ENCODE measurements around the gene ISYNA1.

Gene ISYNA1

DNA sequence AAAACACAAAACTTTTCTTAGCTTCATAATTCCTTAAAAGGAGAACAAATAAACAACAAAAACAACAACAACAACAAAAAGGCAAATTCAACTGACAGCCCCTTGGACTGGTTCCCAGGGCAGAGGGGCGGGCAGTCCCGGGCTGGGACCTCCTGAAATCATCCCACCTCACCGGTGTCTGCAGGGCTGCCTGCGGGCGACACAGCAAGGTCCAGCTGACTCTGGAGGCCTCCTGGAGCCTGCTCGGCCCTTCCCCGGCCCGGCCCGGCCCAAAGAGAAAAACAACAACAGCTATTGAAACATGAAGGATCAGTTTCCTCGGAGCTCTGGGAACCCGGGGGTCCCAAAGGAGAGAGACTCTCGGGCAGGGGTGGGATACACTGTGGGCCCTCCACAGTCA, 5.0 kb upstream of the ISYNA1 start:
- no peak for DNase-seq

DNA sequence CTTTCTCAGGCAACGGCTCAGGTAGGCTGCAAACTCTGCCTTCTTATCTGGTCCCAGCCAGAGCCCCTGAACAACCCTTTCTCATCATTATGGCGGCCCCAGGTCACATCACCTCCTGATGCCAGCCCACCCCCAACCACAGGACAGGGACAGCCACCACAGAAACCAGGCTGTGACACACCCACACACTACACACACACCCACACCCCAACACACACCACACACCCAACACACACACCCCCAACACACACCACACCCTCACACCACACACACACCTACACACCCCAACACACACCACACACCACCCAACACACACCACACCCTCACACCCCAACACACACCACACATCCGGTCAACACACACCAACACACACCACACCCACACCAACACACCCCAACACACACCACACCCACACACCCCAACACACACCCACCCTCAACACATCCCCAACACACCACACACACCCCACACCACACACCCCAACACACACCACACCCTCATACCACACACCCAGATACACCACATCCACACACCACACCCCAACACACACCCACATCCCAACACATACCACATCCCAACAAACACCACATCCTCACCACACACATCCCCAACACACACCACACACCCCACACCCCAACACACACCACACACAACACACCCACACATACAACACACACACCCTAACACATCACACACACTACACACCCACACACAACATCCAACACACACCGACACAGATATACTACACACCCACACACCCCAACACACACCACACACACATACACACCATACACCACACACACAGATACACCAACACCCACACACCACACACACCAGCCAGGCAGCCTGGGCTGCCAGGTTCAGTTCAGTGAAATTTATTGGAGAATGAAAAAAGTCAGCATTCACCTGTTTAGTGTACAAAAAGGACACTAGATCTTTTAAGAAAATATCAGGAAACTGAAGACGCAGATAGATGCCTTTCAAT, 4.2 kb upstream of the ISYNA1 start:
- no peak for DNase-seq

- no peak for DNase-seq
Observed at GRCh38 chr19:18440936-18441803, 3.2 kb upstream of the ISYNA1 start.

GRCh38 chr19:18440415-18440877, 2.5 kb upstream of the ISYNA1 start:
- no peak for DNase-seq

GRCh38 chr19:18439910-18440237, 1.9 kb upstream of the ISYNA1 start:
- no peak for DNase-seq

DNA sequence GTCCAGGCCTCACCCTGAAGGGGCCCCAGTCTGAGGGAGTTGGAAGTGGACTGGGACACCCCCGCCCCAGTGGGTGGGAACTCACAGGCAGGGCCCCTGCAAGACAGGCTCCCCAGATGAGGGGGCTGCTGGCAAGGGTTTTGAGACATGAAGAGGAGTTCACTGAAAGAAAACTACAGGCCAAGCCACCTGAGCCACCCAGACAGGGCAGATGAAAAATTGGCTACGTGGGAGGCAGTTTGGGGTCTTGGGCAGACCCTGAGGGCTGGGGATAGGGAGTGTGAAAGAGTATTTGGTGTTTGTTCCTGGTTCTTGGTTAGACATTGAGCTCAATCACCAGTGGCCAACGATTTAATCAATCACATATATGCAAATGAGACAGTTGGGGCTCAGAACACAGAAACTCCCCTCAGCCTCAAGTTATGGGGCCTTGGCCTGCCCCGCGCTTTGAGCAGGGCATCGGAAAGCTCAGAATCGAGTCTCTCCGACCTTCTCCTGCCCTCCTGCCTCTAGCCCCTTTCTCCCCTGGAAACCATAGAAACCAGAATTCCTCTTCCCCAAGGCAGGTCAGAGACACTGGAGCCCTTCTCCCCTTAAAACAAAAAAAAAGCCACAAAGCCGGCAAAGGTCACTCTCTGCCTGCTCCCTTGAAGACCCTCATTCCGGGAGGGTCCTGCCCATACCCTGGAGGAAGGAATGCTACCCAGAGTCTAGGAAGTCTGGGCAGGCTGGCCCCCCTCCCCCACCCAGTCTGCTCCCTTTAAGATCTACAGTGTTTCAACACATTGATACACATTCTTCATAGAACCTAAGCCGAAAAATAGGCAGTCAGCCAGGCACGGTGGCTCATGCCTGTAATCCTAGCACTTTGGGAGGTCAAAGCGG, 1.3 kb upstream of the ISYNA1 start:
- no peak for DNase-seq

DNA sequence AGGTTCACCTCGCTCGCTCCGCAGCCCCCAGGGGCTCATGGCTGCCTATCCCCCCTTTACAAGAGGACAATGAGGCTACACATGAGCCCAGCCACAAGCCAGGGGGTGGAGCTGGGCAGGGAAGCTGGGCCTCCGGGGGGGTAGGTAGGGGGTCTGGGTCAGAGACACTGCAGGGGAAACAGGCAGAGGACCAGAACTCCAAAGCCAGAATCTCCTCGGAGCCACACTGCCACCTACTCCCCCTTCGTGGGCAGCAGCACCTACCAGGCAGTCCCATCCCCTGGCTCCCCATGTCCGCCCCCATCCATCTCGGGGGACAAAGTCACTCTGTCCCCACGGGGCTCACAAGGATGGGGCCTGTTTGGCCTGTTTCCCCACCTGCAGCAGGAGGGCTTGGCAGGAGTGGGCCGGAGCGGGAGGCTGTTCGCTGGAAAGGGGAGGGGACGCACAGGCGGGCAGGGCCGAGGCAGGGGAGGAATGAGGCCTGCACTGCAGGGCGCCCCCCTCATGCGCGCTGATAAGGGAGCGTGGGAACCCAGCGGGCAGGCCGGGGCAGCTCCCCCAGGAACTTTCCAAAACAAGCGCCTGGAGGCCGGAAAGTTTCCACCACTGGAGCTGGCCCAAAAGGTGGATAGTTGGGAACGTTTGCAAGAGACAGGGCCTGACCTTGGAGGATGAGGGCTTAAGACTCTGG, 545 bp upstream of the ISYNA1 start:
- no peak for DNase-seq

DNA sequence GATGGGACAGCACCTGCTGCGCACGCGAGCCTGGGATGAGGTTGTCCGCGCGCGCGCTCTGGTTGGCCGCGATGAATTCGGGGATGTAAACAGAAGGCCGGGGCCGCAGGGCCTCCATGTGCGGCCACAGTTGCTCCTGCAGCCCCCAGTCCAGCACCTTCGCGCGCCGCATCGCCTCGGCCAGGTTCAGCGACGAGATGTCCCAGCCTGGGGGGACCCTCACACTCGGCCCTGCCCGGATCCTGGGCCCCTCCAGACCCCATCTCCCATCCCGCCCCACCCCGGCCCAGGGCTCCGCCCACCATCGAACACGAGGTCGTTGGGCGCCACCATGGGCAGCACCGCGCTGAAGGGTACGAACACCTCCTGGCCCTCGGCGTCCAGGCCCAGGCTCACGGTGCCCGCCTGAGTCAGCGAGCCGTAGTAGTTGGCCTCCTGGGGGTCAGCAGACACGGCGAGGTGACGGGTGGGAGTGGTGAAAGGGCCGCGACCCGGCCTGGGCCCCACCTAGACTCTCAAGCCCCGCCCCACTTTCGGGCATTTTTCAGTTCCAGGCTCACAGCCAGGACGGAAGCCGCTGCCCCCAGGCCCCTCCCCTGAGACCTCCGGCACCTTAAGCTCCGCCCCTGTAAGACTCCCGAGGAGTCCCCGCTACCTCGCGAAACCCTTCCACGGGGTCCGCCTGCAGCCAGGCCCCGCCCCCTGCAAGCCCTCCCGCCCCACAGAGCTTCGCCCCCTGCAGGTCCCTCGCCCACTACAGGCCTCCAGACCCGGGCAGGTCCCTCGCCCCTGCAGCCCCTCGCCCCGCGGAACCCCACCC, 1.1 kb downstream of the ISYNA1 start:
- DNase-seq, result peak; percentile 66

GRCh38 chr19:18435842-18436670, 1.9 kb downstream of the ISYNA1 start:
- DNase-seq, result no peak

DNA sequence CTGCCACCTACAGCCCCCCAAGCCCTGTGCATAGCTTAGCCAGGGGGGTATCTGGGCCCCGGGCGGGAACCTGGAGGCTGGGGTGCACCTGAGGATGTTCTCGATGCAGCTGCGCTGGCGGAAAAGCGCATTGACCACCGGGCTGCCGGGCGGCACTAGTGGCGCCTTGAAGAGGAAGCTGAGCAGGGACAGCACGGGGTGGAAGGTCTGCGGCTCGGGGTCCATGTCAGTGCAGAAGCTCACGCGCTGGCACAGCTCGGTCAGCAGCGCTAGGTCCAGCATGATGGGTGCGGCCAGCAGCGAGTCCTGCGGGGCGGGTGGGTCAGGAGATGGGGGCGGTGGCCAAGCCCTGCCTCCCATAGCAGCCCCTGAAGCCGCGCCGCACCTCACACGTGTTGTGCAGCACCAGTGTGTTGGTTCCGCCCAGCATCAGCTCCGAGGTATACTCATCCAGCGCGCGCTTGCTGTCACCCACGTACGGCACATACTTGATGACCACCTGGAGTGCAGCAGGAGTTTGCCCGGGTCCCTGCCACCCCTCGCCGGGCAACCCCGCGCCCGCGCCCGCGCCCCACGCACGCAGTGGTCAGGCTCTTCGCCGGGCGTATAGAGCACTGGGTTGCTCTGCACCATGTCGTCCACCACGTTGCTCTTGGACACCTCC, 2.6 kb downstream of the ISYNA1 start:
- DNase-seq, result no peak

DNA sequence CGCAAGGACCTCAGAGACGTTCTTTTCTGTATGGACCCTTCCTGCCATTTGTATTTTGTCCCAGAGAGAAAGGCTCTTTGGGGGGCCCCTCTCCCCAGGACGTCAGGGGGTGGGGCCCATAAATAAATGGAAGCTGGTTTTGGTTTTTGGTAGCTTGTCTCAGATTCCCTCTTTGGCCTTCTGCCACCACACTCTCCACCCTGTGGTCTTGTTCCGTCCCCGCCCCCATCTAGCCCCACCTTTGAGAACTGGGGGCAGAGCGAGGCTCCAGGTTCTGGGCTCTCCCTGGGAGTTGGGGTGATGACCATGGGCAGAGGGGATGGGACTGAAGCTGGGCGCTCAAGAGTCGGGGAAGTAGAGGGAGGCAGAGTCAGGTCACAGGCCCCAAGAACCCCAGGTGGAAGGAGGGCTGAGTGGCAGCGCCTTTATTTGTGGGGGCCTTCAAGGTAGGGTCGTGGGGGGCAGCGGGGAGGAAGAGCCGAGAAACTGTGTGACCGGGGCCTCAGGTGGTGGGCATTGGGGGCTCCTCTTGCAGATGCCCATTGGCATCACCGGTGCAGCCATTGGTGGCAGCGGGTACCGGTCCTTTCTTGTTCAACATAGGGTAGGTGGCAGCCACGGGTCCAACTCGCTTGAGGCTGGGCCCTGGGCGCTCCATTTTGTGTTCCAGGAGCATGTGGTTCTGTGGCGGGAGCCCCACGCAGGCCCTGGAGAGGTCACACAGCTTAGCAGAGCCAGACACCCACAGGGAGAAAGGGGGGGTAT, 3.3 kb downstream of the ISYNA1 start:
- DNase-seq, result no peak

DNA sequence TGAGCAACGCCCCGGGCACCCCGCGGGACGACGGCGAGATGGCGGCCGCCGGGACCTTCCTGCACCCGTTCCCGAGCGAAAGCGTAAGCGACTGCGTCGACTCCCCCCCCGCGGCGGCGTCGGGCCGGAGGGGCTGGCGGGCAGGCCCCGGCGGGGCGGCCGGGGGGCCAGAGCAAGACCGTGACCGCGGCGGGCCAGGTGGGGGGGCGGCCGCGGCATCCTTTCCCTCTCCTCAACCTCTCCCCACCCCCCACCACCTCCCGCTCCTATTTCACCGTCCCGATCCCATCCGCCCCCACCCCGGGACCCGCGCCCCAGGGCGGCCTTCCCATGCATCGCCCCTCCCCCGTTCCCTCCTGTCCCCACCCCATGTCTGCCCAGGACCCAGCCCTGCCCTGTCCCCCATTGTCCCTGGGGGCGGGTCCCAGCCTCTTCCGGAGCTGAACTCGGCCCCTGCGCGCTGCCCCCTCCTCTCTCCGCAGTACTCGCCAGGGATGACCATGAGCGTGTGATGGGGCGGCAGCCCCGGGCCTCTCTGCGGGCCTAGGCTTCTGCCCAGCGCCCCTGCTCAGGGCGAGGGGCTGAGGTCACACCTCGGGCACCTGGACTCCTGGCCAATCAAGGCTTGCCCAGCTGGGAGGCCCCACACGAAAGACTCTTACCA, 4.1 kb downstream of the ISYNA1 start:
- no peak for DNase-seq

DNA sequence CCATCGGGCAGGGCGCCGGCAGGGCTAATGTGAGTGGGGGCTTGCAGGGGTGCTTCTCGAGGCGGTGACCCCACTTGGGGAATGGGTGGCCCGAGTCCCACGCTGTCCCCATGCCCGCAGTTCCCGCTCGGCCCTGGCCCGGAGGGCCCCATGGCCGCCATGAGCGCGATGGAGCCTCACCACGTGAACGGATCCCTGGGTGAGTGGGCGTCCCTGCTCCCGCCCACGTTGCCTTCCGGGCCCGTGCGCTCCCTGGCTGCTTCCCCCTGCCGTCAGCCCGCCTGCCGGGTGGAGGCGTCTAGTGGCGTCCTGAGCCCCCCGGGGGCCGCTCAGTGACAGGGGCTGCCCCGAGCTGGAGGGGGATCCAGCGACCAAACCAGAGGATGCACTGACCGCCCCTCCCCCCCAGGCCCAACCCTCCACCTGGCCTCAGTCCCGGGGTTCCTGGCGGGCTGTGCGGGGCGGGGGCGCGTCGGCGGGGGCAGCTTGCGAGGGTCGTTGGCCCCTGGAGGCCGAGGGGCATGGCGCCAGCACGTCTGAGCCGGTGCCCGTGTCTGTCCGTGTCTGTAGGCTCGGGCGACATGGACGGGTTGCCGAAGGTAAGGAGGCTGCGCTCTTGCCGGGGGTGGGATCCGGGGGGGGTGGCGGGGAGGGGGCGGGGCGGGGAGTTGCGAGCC, 4.8 kb downstream of the ISYNA1 start:
- DNase-seq, result peak; percentile 26

- DNase-seq, result no peak
Observed at GRCh38 chr19:18432275-18433014, 5.5 kb downstream of the ISYNA1 start.

DNA sequence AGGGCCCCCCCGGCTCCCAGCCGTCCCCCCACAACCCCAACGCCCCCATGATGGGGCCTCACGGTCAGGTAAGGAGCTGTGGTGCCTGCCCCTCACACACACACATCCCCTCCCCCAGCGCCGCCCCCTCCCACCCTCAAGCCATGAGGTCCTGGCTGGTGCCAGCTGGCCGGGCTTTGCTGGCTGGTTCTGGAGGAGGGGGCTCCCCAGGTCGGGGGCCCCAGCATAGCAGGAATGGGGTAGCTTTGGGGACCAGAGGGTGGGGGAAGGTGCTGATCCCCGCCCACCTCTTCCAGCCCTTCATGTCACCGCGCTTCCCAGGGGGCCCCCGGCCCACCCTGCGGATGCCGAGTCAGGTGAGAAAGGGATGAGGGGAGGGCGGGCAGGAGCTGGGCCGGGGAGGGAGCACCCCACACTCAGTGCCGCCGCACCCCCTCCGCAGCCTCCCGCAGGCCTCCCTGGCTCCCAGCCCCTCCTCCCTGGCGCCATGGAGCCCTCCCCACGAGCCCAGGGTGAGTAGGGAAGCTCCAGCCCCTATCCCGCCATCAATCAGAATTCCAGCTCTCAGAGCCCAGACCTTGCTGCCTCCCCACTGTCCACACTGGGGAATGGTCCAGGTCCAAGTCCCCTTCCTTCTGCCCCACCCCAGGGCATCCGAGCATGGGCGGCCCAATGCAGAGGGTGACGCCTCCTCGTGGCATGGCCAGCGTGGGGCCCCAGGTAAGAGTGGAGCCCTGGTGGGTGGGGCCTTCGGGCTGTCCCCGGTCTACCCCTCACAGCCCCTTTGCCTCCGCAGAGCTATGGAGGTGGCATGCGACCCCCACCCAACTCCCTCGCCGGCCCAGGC, 6.4 kb downstream of the ISYNA1 start:
- no peak for DNase-seq

Measured in stimulated activated naive CD4-positive, alpha-beta T cell treated with Interleukin-2 at 50 U/mL for 16 hours (primary cell).